Measurements from ENCODE around the gene NECTIN4.
A peak's percentile ranks its signal among the peaks of the same experiment; 100 is the strongest.

The NECTIN4 gene

GRCh38 chr1:161074676-161075368 is 14.5 kb downstream of the NECTIN4 start:
- no peak overlapping the region for H3K4me3 ChIP-seq (ENCODE audit: low read depth, low read length)
- TF ChIP-seq CTCF (IDR thresholded peaks at IDR 0.05; ENCODE audit: low read depth, low read length), result no peak

GRCh38 chr1:161073474-161074121 is 15.8 kb downstream of the NECTIN4 start:
- H3K4me3 ChIP-seq (ENCODE audit: low read depth, low read length), result no peak overlapping the region
- no peak for TF ChIP-seq CTCF (IDR thresholded peaks at IDR 0.05; ENCODE audit: low read depth, low read length)

GRCh38 chr1:161072751-161073449 is 16.5 kb downstream of the NECTIN4 start:
- no peak for TF ChIP-seq CTCF (IDR thresholded peaks at IDR 0.05; ENCODE audit: low read depth, low read length)
- H3K4me3 ChIP-seq (ENCODE audit: low read depth, low read length), result no peak overlapping the region

GRCh38 chr1:161071886-161072371 is 17.4 kb downstream of the NECTIN4 start:
- no peak overlapping the region for H3K4me3 ChIP-seq (ENCODE audit: low read depth, low read length)
- TF ChIP-seq CTCF (IDR thresholded peaks at IDR 0.05; ENCODE audit: low read depth, low read length), result peak; percentile 48

- no peak overlapping the region for H3K4me3 ChIP-seq (ENCODE audit: low read depth, low read length)
- TF ChIP-seq CTCF (IDR thresholded peaks at IDR 0.05; ENCODE audit: low read depth, low read length), result no peak
Measured at GRCh38 chr1:161070761-161071160, 18.6 kb downstream of the NECTIN4 start.

GRCh38 chr1:161069731-161070270 is 19.6 kb downstream of the NECTIN4 start, which contains the start of gene ARHGAP30:
Gene ARHGAP30, minus strand, starts transcription at chr1:161069891. Its CDS starts 267 bp downstream, at chr1:161069624.
- H3K4me3 ChIP-seq (ENCODE audit: low read depth, low read length), result no peak within 1 kb of the TSS
- TF ChIP-seq CTCF (IDR thresholded peaks at IDR 0.05; ENCODE audit: low read depth, low read length), result no peak

Measured in WI38 (cell line).